ENCODE results near the gene EPB41L1. TPM values are rescaled to one million over a fixed set of nuclear protein-coding genes. Genes with fewer than 3 reads are reported as not detected.
"Not testable (repeated sequence)": the region's sequence is repeated elsewhere in the genome, so short reads cannot be mapped to it uniquely, and the experiment has no call there.

The EPB41L1 gene
- total RNA-seq, 1 experiment from 2014 or later = 7.4 TPM

DNA sequence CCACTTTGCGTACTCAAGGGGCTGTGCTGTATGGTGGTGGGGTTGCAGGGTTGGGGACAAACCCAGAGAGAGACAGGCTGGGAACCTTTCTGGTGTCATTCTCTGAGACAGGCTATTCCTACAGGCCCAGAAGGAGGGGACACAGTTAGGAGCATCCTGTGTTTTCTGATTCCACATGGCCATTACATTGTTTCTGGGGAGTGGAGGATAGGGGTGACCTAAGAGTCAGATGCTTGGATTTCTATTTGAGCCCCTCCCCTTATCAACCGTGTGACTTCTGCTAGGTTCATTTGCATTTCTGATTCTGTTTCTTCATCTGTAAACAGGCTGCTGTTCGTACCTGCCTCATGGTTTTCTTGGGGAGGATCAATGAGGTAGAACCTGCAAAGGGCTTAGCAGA lies 29.4 kb upstream of the EPB41L1 start:
- no peak for DNase-seq (ENCODE audit: extremely low read depth, low read depth)

DNA sequence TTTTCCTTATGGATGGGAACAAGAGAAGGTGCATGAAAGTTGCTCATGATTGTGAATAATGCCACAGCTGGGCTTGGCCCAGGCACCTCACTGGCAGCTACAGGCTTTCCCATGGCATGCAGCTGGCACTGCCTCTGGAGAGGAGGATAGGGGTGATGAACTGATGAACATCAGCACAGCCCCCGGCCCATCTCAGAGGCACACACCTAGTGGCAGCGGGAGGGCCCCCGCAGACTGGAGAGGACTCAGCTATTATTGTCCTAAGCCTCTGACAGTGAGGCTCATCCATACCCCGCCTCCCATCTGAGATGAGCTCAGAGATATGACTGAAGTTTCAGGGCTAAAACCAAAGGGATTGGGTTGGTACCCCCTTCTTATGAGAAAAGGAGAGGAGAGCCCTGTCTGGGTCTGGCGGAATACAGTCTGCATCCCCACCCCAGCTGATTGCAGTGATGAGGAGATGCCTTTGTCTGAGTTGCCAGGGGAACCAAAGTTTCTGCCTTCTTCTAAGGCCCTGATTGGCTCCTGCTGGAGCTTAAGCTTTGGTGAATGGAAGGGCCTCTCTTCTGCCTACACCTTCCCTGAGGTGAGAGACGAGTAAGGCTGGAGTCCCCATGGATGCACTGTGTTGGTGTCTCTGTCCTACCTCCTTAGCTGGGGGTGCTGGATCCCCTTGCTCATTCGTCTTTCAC lies 27.6 kb upstream of the EPB41L1 start:
- DNase-seq (ENCODE audit: extremely low read depth, low read depth) = no peak

DNA sequence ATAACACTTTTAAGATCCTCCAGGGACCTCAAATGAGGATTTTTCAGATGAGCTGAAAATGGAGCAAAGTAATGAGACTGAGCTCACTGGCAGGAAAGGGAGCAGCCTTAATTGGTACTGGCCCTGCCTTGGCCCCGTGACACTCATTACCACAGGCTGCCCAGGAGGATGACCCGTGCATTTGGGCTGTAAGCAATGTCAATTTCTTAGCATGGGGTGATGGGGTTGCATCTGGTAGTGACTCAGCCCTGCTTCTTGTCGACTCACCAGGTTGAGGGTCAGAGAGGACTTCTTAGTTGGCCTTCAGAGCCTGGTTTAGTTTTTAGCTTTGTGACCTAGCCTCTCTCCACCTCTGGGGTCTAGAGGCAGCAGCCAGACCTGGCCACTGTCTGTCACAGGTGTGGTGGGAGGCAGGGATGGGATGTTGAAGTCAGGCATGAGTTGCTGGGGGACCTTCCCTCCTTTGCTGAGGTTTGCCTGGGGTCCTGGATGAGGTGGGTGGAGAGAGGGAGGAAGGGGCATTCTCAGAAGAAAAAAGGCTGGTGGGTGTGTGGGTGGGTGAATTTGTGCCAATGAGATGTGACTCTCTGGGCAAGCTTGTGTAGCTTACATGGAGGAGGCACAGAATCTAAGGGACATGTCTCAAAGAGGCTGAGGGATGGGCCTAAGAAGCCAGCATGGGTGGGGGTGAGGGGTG lies 25.9 kb upstream of the EPB41L1 start:
- DNase-seq (ENCODE audit: extremely low read depth, low read depth) = no peak

DNA sequence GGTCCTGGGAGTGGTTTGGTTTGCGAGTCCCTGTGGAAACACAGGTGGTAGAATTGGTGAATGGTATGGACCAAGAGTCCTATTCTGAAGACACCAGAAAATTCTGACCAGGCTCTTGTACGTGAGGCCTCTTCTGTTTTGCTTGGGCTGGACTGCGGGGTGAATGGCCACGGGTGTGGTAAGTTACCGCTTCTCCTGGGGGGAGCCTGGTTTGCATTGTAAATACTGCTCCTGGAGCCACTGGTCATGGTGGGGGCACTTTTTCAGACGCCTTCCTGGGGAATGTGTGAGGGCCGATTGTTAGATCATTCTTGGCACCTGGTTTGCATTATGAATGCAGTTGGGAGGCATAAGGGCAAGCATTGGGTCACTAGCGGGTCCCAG lies 25.4 kb upstream of the EPB41L1 start:
- no peak for DNase-seq (ENCODE audit: extremely low read depth, low read depth)

DNA sequence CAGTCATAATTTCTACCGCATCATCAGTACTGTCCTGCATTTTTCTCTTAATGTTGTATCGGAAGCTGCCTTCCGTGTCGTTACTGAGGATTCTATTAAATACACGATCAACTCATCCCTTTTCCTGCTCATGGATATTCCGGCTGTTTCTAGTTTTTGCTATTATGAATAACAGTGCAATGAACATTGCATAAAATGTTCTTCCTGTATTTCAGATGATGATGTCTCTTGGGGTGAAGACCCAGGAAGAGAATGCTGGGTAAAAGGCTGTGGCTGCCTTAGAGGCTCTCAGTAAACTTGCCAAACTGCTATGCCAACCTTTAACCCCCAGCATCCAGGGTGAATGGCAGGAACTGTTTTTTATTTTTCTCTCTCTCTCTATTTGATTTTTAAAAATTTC lies 24.1 kb upstream of the EPB41L1 start:
- no peak for DNase-seq (ENCODE audit: extremely low read depth, low read depth)

DNA sequence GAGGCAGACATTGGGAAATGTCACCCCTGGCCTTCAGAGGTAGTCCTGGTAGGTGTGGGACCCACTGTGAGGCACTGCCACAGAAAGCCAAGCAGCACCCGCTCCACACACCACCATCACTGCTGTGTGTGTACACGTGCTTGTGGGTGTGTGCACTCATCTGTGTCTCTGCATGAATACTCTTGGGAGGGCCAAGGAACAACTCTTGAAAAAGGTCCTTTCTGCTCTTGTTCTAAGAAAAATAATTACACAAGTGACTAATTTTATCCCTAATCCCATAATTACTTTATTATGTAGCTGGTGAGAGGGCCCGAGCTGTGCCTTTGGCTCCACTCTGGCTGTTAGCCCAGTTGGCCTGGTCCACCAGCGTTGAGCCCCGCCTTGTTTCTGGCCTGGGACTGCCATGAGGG lies 21.7 kb upstream of the EPB41L1 start:
- no peak for DNase-seq (ENCODE audit: extremely low read depth, low read depth)

DNA sequence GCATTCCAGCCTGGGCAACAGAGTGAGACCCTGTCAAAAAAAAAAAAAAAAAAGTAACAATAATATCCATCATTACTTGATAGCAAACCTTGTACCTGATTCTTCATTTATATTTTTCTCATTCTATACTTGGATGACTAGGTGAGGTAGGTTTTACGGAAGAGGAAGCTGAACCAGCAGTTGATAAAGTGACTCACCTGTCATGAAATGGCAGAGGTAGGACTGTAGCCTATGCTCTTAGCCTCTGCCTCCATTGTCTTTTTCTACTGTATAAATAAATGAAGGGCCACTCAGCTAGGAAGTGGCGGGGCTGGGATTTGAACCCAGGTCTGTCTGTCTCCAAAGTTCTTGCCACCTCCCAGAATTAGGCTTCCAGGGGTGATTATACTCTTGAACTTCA lies 20.7 kb upstream of the EPB41L1 start:
- no peak for DNase-seq (ENCODE audit: extremely low read depth, low read depth)

DNA sequence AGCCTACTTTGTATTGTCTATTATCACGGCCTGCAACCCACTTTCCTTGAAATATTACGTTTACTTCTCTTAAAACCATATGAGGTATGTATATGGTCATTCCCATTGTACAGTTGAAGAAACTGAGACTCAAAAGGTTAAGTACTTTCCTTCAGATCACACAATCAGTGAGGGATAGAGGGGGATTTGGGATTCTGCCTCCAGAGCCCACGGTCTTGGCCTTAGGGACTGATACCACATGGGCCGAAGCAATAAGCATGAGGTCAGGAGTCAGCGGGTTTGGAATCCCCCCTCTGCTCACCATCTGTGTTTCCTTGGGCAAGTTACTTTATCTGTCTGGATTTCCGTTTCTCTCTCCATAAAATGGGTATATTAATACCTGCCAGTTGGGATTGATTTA lies 19.4 kb upstream of the EPB41L1 start:
- DNase-seq (ENCODE audit: extremely low read depth, low read depth) = no peak

DNA sequence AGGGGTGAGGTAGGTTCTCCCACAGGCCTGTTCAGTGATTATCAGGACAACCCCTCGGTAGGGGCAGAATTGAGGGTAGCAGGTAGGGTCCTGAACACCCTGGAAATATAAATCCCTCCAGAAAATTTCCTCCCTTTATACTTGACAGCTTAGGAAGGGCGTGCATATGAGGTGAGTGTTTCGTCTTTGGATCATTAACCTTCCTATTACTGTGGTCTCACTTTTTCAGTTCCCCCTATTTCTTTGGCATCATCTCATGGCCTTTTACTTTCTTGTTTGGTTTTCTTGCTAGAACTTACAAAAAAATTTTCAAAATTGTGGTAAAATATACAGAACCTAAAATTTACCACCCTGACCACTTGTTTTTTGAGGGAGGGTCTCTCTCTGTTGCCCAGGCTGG lies 18.7 kb upstream of the EPB41L1 start:
- DNase-seq (ENCODE audit: extremely low read depth, low read depth) = no peak

DNA sequence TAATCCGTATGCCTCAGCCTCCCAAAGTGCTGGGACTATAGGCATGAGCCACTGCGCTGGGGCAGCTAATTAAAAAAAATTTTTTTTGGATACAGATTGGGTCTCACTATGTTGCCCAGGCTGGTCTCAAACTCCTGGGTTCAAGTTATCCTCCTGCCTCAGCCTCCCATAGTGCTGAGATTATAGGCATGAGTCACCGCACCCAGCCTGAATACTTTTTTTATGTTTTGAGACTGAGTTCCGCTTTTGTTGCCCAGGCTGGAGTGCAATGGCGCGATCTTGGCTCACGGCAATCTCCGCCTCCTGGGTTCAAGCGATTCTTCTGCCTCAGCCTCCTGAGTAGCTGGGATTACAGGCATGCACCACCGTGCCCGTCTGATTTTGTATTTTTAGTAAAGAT lies 17.2 kb upstream of the EPB41L1 start:
- DNase-seq (ENCODE audit: extremely low read depth, low read depth) = not testable (repeated sequence)

DNA sequence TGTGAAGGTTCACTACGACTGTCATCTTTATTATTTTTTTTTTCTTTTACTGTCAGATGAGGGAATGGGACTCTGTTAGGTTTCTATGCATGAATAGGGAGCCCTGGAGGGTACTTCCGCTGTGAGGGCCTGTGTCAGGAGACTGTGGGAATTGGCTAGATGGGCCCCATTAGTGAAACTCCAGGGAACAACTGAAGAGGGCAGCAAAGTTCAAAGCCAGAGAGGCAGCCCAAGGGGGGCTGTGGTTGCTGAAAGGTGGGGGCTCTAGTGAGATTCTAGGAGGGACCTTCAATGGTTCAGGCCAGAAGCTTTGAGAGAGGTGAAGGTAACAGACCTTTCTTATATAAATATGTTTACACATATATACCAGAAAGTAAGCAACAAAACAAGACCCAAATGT lies 13.2 kb upstream of the EPB41L1 start:
- DNase-seq (ENCODE audit: extremely low read depth, low read depth) = no peak

DNA sequence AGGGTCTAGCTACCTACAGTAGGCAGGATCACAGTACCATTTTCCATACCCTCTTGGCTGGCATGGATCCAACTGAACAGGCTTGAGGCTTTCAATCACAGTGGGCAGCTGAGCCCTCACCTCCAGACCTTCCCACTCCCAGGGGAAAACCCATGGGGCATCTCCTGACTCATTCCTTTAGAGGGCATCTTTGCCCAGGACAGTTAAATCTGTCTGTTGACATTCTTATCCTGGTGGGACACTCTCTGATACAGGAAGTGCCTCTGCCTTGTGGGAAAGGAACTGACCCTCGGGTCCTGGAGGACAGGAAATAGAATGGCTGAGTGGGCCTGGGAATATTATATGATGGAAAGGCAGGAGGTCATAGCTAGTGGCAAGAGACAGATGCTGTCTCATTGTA lies 10.2 kb upstream of the EPB41L1 start:
- no peak for DNase-seq (ENCODE audit: extremely low read depth, low read depth)

DNA sequence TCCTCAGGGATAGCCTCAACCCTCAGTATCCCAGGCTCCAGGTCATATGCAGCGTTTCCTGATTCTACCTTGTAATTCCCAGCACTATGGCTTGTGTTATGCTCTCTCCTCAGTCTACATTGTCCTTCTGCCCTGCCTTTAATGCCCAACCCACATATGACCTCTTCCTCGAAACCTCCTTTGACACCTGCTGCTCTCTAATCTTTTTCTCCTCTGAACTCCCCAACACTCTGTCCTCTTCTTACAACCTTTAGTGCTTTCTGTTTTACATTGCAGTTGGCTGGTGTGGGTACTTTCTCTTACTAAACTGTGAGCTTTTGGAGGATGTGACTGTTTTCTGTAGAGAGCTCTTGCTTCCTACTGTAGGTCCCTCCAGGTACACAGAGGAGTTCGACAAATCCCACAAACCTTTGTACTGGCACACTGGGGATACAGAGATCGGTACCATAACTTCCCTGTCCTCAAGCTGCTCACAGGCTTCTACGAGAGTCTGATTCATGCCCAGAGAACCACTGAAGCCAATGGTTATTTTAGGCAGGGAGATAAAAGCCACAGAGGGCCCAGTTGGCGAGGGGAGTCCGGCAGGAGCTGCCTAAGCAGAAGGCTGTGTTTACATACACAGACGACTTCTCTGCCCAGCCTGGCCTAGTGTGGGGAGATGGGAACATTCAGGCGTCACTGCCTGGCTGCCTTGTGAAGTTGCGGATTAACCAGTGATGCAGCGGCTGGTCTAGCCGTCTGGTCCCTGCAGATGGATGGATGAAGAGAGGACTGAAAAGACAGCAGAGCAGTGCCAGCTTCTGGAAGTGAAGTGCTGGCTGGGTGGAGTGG lies 8.4 kb upstream of the EPB41L1 start:
- DNase-seq (ENCODE audit: extremely low read depth, low read depth) = no peak

DNA sequence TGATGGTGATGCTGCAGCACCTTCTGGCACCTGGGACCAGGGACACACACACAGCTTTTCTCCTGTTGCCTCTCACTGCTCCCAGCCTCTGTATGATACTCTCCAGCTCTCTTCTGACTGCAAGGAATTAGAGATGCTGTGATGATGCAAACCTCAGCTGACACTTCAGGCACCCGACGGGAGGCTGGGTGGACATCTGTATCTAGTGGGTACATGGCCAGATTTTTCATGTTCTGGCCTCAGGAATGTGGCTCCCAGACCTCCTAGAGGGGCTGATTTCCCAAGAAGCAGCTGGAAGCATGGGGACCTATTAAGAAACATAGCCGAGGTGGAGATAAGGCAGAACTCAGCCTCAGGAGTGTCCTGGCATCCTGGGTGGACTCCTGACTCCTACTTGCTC lies 6.8 kb upstream of the EPB41L1 start:
- no peak for DNase-seq (ENCODE audit: extremely low read depth, low read depth)

DNA sequence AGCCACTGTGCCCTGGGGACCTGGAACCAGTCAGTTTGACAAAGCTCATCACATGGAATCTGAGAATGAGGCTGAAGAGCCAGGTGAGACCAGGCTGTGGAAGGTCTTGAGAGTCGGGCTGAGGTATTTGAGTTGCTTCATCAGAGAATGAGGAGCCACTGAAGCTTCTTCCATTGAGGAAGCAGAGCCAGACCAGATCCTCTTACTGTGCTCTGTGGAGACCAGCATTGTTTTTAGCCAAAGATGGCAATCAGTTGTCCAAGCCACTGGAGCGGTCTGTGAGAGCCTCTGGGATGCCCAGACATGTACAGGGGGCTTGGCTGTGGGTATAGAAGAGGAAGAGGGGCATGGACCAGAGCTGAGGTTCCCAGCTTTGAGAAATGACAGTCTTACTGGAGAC lies 6.1 kb upstream of the EPB41L1 start:
- no peak for DNase-seq (ENCODE audit: extremely low read depth, low read depth)

DNA sequence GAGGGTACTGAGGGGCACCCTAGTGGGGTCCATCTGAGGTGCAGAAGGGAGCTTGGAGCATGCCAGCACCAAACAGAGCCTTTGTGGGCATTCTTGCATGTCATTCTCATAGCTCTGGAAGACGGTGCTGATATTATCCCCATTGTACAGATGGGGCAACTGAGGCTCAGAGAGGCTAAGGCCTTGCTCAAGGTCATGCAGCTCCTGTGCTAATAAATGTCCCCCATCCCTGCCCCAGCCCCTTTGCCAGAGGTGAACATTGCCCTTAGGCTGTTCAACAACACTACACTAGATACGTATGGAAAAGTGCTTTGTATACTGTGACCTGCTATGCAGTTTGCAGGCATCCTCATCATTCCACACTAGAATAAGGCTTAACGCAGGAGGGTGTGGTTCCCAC lies 5.5 kb upstream of the EPB41L1 start:
- no peak for DNase-seq (ENCODE audit: extremely low read depth, low read depth)

DNA sequence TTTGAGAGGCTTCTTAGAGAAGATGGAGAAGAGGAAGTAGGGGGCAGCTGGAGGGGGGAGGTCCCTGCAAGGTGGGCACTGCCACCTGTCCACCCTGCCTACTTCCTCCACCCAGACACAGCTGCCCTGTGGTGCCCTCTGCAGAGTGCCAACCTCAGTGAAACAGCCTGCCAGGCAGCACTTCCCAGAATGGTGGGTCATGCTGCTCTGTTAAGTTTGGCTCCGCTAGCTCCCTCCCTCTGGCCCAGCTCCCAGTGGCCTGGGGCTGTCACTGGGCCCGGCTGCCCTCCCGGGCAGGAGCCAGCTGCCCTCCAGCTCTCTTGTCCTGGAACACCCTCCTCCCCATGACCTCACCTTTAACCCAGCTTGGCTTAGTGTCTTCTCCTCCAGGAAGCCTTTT lies 5.1 kb upstream of the EPB41L1 start:
- no peak for DNase-seq (ENCODE audit: extremely low read depth, low read depth)

DNA sequence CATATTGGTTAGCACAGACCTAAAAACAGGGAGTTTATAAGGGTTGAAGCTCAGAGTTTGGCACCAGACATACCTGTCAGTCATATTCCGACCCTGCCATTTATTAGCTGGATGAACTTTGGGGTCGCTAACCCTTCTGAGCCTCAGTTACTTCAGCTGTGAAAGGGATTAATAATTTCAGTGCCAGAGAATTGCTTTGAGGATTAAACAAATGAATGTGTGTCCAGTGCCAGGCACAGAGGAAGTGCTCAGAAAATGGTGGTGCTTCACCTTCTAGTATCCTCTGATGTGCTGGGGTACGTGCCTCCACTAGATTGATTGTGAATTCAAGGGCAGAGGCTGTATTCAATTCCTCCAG lies 4.1 kb upstream of the EPB41L1 start:
- no peak for DNase-seq (ENCODE audit: extremely low read depth, low read depth)

DNA sequence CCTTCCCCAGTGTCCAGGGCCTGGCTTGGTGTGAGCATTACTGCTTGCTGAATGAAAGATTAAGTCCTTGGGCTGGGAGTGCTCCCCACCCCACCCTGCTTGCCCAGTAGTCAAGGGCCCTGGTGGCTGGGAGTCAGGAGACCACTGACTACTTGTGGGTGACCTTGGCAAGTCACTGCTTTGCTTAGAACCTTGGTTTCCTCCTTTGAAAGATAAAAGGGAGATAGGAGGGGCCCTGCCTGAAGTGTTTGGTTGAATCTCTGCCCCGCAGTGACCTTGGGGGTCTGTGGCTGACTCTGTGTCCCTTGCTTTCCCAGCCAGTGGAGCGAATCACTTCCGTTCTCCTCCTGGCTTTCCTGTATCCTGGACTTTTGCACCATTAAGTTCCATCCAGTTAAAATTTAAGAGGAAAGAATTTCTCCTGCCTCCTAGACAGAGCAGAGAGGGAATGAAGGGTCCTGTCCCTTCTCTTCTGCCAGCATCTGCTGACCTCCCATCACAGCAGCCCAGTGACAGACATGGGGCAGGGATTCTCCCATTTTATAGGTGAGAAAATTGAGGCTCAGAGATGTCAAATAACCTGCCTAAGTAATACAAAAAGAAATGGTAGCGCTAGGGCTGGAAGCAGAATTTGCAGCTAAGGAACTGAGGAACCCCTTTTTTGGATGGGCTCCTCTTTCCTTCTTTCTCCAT lies 3.5 kb upstream of the EPB41L1 start:
- DNase-seq (ENCODE audit: extremely low read depth, low read depth) = no peak

DNA sequence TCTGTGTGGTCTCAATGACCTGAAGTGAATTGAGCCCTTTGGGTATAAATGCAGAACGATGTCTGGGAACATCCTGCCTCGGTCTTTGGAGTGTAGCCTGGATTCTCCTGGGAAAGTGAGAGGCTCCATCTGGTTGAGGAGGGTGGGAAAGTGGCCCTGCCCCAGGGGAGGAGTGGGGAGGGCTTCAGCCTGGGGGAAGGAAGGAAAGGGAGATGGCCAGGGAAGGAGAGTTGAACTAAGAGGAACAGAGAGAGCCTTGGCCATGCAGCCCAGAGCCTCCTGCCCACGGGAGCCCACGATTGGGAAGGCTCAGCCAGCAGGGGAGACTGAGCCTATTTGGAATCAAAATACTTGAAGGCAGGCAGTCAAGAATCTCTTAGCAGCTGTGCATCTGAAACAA lies 2.3 kb upstream of the EPB41L1 start:
- DNase-seq (ENCODE audit: extremely low read depth, low read depth) = no peak

DNA sequence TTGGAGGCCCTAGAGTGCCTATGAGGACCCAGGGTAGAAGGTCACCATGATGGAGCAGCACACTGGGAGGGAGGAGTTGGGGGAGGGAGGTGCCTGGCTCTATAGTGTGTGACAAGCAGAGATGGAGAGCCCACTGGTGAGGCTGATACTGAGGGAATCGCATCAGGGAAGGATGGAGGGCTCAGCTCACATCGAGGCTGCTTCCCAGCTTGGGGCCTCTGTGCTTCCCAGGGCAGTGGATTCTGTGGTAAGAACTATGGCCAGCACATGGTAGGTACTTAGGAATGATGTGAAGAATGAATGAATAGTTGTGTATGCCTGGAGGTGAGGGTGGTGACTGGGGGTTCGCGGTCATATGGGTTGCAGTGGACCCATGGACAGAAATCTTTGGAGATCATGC lies 1.3 kb upstream of the EPB41L1 start:
- DNase-seq (ENCODE audit: extremely low read depth, low read depth) = no peak
